Measurements from ENCODE around the gene ARL2BP.

DNA sequence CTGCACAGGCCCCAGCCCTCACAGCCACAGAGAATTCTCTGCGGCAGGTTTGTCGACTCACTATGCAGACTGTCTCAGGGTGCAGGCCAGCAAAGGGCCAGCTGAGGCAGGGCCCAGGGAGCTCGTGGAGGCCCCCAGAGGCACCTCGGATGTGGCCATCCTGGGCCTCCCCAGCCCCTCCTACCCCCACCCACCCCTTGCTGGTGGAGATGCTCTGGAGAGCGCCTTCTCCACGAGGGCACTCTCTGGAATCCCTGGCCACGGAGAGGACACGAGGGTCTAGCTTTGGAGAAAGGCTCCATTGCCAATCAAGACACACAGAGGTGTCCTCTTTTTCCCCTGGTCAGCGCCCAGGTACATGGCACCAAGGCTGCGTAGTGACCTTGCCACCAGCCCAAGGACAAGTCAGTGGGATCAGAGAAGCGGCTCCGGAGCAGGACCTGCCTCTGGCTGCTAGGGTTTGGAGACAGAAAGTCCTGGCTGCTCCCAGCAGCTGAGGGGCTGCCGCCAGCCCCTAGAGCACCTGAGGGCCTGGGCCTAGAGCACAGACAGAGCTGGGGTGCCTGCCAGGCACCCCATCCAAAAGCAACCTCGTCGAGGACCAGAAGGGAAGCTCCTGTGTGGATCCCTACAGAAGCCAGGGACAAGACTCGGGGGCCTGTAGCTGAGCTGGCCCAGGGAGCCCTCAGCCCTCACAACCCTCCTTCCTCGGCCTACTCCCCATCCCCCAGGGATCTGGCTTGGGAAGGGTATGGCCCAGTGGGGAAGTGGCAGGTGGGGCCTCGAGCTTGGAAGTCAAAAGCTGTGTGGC is 18.7 kb downstream of the ARL2BP start:
- TF ChIP-seq, protein P1, sequence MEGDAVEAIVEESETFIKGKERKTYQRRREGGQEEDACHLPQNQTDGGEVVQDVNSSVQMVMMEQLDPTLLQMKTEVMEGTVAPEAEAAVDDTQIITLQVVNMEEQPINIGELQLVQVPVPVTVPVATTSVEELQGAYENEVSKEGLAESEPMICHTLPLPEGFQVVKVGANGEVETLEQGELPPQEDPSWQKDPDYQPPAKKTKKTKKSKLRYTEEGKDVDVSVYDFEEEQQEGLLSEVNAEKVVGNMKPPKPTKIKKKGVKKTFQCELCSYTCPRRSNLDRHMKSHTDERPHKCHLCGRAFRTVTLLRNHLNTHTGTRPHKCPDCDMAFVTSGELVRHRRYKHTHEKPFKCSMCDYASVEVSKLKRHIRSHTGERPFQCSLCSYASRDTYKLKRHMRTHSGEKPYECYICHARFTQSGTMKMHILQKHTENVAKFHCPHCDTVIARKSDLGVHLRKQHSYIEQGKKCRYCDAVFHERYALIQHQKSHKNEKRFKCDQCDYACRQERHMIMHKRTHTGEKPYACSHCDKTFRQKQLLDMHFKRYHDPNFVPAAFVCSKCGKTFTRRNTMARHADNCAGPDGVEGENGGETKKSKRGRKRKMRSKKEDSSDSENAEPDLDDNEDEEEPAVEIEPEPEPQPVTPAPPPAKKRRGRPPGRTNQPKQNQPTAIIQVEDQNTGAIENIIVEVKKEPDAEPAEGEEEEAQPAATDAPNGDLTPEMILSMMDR (IDR thresholded peaks at IDR 0.05): no peak
- no peak for TF ChIP-seq POLR2A (IDR thresholded peaks at IDR 0.05)
- no peak for TF ChIP-seq POLR2AphosphoS5 (IDR thresholded peaks at IDR 0.05)
- no peak for TF ChIP-seq EP300 (IDR thresholded peaks at IDR 0.05)

All from sigmoid colon (tissue), 4 donors.